HL-60/S4 (cell line): ENCODE data around the gene TRIM72.
"Not testable (repeated sequence)": the region's sequence is repeated elsewhere in the genome, so short reads cannot be mapped to it uniquely, and the experiment has no call there.

Source experiments
- in situ Hi-C: fragments of 300-500 bp; cut with MboI; formaldehyde crosslinking; loops from 2 replicates; pipeline ENCODE4 v1.14.3; 2022; ENCODE audit warnings: low sequenced_read_pairs

TRIM72 gene

DNA sequence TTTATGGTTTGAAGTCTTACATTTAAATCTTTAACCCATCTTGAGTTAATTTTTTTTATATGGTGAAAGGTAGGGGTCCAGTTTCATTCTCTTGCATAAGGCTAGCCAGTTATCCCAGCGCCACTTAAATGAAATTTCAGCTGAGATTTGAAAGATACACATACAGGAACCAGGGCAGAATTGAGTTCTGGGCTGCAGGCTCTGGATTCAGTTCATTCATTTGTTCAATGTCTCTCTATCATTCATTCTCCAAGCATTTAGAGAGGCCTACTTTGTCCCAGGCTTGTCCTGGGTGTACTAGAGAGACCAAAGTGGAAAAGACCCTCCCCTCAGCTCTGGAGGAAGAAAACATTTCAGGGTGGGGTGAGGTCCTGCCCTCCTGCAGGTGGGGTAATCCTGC, 577 bp upstream of the TRIM72 start:
- in situ Hi-C loops, result no loop called here

DNA sequence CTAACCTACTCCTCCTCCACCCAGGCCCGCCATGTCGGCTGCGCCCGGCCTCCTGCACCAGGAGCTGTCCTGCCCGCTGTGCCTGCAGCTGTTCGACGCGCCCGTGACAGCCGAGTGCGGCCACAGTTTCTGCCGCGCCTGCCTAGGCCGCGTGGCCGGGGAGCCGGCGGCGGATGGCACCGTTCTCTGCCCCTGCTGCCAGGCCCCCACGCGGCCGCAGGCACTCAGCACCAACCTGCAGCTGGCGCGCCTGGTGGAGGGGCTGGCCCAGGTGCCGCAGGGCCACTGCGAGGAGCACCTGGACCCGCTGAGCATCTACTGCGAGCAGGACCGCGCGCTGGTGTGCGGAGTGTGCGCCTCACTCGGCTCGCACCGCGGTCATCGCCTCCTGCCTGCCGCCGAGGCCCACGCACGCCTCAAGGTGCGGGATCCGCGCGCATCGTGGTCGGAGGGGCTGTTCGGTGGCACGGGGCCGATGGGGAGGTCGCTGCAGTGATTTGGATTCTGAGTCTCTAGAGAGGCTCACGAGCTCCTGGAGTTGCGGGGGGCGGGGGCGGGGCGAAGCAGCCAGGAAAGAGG, 878 bp downstream of the TRIM72 start:
- in situ Hi-C loops, result no loop called here

GRCh38 chr16:31215287-31216162, 1.6 kb downstream of the TRIM72 start:
- in situ Hi-C loops, result no loop called here

GRCh38 chr16:31216422-31217135, 2.7 kb downstream of the TRIM72 start, which contains the start of gene PYDC1:
Gene PYDC1 (minus strand): TSS chr16:31217135. CDS start chr16:31217028, 107 bp downstream.
- in situ Hi-C loops, result no loop called here

DNA sequence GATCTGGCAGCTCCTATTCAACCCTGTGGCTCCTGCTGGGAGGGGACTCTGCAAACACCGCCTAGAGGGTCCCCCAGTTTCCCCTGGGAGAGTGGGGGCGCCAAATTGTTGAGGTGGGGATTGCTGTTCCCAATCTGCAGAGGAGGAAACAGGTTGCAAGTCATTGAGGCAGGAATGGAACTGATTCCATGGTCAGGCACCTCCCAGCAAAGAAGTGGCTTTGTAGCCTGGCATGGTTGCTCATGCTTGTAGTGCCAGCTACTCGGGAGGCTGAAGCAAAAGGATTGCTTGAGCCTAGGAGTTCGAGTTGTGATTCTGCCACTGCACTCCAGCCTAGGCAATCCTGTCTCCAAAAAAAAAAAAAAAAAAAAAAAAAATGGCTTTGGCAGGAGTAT, 3.2 kb downstream of the TRIM72 start:
- in situ Hi-C loops, result no loop called here

GRCh38 chr16:31219154-31219741, 5.3 kb downstream of the TRIM72 start:
- in situ Hi-C loops, result no loop called here

DNA sequence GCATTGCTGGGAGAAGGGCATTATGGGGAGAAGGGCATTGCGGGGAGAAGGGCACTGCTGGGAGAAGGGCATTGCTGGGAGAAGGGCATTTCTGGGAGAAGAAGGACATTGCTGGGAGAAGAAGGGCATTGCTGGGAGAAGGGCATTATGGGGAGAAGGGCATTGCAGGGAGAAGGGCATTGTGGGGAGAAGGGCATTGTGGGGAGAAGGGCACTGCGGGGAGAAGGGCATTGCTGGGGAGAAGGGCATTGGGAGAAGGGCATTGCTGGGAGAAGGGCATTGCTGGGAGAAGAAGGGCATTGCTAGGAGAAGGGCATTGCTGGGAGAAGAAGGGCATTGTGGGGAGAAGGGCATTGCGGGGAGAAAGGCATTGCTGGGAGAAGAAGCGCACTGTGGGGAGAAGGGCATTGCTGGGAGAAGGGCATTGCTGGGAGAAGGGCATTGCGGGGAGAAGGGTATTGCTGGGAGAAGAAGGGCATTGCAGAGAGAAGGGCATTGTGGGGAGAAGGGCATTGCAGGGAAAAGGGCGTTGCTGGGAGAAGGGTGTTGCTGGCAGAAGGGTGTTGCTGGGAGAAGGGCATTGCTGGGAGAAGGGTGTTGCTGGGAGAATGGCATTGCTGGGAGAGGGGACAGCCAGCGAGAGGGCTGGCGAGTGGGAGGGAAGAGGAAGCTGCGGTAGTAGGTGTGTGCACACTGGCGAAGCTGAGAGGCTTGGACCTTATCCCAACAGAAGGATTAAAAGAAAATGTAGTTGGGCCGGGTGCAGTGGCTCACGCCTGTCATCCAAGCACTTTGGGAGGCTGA, 7.6 kb downstream of the TRIM72 start:
- in situ Hi-C loops, result no loop called here

- in situ Hi-C loops, result no loop called here
Measured at GRCh38 chr16:31223044-31223443, 9.1 kb downstream of the TRIM72 start.

DNA sequence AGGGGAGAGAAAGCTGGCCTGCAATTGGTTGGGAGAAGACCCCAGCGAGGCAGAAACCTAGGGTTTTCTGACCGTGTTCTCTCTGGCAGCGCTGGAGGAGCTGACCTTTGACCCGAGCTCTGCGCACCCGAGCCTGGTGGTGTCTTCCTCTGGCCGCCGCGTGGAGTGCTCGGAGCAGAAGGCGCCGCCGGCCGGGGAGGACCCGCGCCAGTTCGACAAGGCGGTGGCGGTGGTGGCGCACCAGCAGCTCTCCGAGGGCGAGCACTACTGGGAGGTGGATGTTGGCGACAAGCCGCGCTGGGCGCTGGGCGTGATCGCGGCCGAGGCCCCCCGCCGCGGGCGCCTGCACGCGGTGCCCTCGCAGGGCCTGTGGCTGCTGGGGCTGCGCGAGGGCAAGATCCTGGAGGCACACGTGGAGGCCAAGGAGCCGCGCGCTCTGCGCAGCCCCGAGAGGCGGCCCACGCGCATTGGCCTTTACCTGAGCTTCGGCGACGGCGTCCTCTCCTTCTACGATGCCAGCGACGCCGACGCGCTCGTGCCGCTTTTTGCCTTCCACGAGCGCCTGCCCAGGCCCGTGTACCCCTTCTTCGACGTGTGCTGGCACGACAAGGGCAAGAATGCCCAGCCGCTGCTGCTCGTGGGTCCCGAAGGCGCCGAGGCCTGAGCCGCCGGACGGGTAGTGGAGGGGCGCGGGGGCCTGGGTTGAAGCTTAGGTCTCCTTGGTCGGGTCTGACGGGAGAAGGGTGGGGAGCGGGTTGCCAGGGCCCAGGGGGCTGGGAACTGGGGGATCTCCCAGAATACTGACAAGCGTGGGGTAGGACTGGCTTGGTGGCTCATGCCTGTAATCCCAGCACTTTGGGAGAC, 10.4 kb downstream of the TRIM72 start:
- in situ Hi-C loops, result no loop called here

- in situ Hi-C loops, result no loop called here
Measured at GRCh38 chr16:31225193-31225592, 11.3 kb downstream of the TRIM72 start.

DNA sequence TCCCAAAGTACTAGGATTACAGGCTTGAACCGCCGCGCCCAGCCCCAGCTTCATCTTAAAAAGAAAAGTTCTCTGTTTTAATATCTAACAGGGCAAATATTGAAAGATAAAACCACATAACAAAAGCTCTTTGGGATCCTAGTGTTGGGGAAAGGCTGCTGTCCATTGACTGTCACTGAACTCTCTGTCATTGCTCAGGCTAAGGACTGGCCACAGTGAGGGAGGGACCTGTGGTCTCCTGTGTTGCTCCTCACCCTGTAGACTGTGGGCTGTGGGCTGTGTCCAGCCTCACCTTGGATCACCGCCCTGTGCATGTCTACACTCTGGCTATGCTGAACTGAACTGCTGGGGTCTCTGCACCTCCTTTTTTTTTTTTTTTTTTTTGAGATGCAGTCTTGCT, 14.3 kb downstream of the TRIM72 start:
- in situ Hi-C loops, result no loop called here

- in situ Hi-C loops, result no loop called here
Measured at GRCh38 chr16:31229501-31229900, 15.6 kb downstream of the TRIM72 start.

- in situ Hi-C loops, result no loop called here
Measured at GRCh38 chr16:31238041-31238440, 24.1 kb downstream of the TRIM72 start.

DNA sequence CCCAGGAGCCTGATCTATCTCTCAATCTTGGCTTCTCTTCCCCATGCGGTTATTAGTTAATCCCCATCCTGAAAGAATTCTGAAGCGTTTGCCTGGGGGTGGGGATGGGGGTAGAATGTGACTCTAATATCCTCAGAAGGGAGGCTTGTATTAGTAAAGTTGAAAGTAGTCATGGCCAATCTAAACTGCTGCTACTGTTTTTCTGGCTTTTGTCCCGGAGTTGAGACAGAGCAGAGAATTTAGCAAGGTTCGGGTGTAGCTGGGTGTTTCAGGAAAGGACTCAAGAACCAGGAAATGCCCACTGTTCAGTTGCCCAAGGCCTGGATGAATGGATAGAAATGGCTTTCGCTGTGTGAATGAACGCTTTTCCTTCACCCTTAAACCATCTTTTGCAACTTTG, 28.3 kb downstream of the TRIM72 start:
- in situ Hi-C loops, result no loop called here

GRCh38 chr16:31243734-31244670, 30.1 kb downstream of the TRIM72 start:
- in situ Hi-C loops, result no loop called here

DNA sequence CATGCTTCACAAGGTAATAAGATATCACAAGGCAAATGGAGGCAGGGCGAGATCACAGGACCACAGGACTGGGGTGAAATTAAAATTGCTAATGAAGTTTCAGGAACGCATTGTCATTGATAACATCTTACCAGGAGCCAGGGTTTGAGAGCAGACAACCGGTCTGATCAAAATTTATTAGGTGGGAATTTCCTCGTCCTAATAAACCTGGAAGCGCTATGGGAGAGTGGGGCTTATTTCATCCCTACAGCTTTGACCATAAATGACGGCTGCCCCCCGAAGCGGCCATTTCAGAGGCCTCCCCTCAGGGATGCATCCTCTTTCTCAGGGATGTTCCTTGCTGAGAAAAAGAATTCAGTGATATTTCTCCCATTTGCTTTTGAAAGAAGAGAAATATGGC, 31.7 kb downstream of the TRIM72 start:
- in situ Hi-C loops, result not testable (repeated sequence)

DNA sequence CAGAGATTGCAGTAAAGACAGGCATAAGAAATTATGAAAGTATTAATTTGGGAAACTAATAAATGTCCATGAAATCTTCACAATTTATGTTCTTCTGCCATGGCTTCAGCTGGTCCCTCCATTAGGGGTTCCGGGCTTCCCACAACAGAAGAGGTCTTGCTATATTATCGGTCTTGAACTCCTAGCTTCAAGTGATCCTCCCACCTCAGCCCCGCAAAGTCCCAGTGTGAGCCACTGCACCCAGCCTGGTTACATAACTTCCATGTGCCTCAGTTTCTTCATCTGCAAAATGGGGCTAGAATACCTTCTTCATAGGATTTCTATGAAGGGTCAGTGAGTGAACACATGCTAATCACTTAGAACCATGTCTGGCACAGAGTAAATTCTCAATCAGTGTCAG, 32.4 kb downstream of the TRIM72 start:
- in situ Hi-C loops, result no loop called here

DNA sequence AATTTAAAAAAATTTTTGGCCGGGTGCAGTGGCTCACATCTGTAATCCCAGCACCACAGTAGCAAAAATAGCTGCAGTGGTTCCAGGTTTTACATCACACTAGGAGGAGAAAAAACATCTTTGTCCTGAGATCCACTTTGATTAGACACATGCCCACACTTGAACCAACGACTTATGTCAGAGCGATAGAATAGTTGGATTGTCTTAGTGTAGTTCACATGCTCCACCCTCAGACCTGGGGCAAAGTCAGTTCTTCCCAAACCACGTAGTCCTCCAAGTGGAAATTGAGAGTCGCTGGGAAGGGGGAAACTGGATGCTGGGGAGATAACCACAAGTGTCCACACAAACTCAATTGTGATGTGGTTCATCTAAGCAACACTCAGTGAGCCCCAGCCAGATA, 34.4 kb downstream of the TRIM72 start:
- in situ Hi-C loops, result no loop called here
